Hepatocyte (in vitro differentiated cells): ENCODE data around the gene TOX2. TPM values are rescaled to one million over a fixed set of nuclear protein-coding genes. Genes with fewer than 3 reads are reported as not detected.

Experiments
- DNase-seq: peaks from one replicate; pipeline ENCODE4 v3.0.0-alpha.2; 2016; ENCODE audit warnings: low spot score
- H2AFZ ChIP-seq: fragments of 200-600 bp; sonication (generic); 2 replicates; pipeline ENCODE4 v1.6.0; 2016; ENCODE audit warnings: antibody characterized with exemption, mild to moderate bottlenecking
- H3K27ac ChIP-seq: fragments of 200-600 bp; sonication (generic); 2 replicates; pipeline ENCODE4 v1.5.1; 2016; ENCODE audit warnings: mild to moderate bottlenecking
- H3K27me3 ChIP-seq: fragments of 200-600 bp; sonication (generic); 2 replicates; pipeline ENCODE4 v1.6.1; 2016
- H3K36me3 ChIP-seq: fragments of 200-600 bp; sonication (generic); replicated peaks from 2 replicates; pipeline ENCODE4 v1.5.1; 2016; ENCODE audit warnings: low read depth; ENCODE audit not compliant: insufficient read depth
- H3K4me1 ChIP-seq: fragments of 200-600 bp; sonication (generic); 2 replicates; pipeline ENCODE4 v1.5.1; 2016; ENCODE audit warnings: mild to moderate bottlenecking, moderate library complexity; ENCODE audit not compliant: insufficient read depth
- H3K4me2 ChIP-seq: fragments of 200-600 bp; sonication (generic); 2 replicates; pipeline ENCODE4 v1.6.0; 2016
- H3K4me3 ChIP-seq: fragments of 200-600 bp; sonication (generic); 2 replicates; pipeline ENCODE4 v1.5.1; 2016; ENCODE audit warnings: mild to moderate bottlenecking
- H3K79me2 ChIP-seq: fragments of 200-600 bp; sonication (generic); 2 replicates; pipeline ENCODE4 v1.6.0; 2017; ENCODE audit warnings: mild to moderate bottlenecking
- H3K9me2 ChIP-seq: fragments of 200-600 bp; sonication (generic); replicated peaks from 2 replicates; pipeline ENCODE4 v1.6.0; 2017; ENCODE audit warnings: mild to moderate bottlenecking; ENCODE audit not compliant: insufficient read depth
- H3K9me3 ChIP-seq: fragments of 200-600 bp; sonication (generic); 2 replicates; pipeline ENCODE4 v1.5.1; 2016; ENCODE audit warnings: low read depth, mild to moderate bottlenecking
- H4K20me1 ChIP-seq: fragments of 200-600 bp; sonication (generic); 2 replicates; pipeline ENCODE4 v1.6.0; 2016; ENCODE audit warnings: mild to moderate bottlenecking; ENCODE audit not compliant: insufficient read depth, poor library complexity, severe bottlenecking
- EZH2 ChIP-seq: fragments of 200-600 bp; sonication (generic); IDR thresholded peaks from 2 replicates; pipeline ENCODE4 v1.6.1; 2016; ENCODE audit warnings: antibody characterized with exemption, mild to moderate bottlenecking, borderline replicate concordance
- EZH2phosphoT487 ChIP-seq: fragments of 200-600 bp; sonication (generic); IDR thresholded peaks from one replicate; pipeline ENCODE4 v1.6.1; 2018; ENCODE audit warnings: antibody characterized with exemption, mild to moderate bottlenecking, low read depth, moderate library complexity; ENCODE audit not compliant: unreplicated experiment, severe bottlenecking
- WGBS: methylation state at CpG from one replicate; pipeline ENCODE4 v1.1.6; 2016; ENCODE audit warnings: low lambda C conversion rate; ENCODE audit errors: missing lambda C conversion rate; 5-methylcytosine and 5-hydroxymethylcytosine counted together
- polyA plus RNA-seq: library from polyadenylated mRNA; unstranded; fragments of >200 nt; fragmentation: Nextera tagmentation; extraction: Ambion mirVana; gene quantifications from 2 replicates; pipeline ENCODE4 v1.2.1, GENCODE V29; 2016
- total RNA-seq: library from RNA; depleted of rRNA; stranded (reverse); fragments of >200 nt; gene quantifications from 2 replicates; pipeline ENCODE4 v1.2.3, GENCODE V29; 2014
- TF ChIP-seq, protein P1 (sequence below): fragments of 200-600 bp; sonication (generic); IDR thresholded peaks from 2 replicates; pipeline ENCODE4 v1.5.1; 2016; ENCODE audit warnings: antibody characterized with exemption, mild to moderate bottlenecking; ENCODE audit not compliant: poor library complexity

Gene TOX2
- total and polyA plus RNA-seq, 2 experiments from 2014 or later: 0.87 to 12.1 TPM

DNA sequence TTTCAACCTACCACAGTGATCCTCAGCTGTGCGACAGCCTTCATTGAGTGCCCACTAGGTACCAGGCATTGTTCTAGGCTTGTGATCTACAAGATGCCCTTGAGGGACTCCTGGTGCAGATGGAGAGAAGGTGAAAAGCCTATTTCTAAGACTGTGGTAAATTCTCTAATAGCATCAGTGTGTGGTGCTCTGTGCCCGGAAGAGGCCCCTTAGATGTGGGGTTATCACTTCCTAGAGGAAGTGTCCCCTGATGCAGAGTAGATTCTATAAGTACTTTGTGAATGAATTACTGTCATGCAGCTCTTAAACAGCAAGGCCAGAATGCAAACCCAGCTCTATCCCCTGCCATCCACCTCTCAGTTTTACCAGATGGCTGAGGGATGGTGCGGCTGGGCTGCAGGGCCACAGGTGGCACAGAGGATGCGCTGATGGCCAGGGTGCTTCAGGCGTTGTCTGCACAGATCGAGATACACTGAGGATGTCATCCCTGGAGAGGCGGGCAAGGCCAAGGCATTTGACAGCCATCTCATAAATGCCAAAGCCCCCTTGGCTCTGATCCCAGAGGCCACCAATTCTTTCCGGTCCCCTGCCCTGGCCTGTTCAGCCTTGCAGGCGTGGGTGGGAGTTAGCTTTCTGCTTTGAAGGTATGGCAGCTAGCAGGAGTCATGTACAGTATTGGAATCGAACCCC, 96.7 kb downstream of the TOX2 start:
- no peaks in the 10 kb centered on the region for H3K9me2 ChIP-seq
- no peaks in the 10 kb centered on the region for H4K20me1 ChIP-seq
- H3K4me2 ChIP-seq: no peak overlapping the region
- no peak overlapping the region for H3K4me3 ChIP-seq
- H3K36me3 ChIP-seq: no peaks in the 10 kb centered on the region
- 85% methylated on average over 10 of the region's 10 CpGs for WGBS
- no peak overlapping the region for H3K27ac ChIP-seq
- H3K27me3 ChIP-seq: no peaks in the 10 kb centered on the region
- no peak for DNase-seq
- TF ChIP-seq, protein P1, sequence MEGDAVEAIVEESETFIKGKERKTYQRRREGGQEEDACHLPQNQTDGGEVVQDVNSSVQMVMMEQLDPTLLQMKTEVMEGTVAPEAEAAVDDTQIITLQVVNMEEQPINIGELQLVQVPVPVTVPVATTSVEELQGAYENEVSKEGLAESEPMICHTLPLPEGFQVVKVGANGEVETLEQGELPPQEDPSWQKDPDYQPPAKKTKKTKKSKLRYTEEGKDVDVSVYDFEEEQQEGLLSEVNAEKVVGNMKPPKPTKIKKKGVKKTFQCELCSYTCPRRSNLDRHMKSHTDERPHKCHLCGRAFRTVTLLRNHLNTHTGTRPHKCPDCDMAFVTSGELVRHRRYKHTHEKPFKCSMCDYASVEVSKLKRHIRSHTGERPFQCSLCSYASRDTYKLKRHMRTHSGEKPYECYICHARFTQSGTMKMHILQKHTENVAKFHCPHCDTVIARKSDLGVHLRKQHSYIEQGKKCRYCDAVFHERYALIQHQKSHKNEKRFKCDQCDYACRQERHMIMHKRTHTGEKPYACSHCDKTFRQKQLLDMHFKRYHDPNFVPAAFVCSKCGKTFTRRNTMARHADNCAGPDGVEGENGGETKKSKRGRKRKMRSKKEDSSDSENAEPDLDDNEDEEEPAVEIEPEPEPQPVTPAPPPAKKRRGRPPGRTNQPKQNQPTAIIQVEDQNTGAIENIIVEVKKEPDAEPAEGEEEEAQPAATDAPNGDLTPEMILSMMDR: no peak
- TF ChIP-seq EZH2phosphoT487 (no peak), EZH2 (no peak)
- H3K79me2 ChIP-seq: no peaks in the 10 kb centered on the region
- no peak overlapping the region for H2AFZ ChIP-seq
- no peaks in the 10 kb centered on the region for H3K9me3 ChIP-seq
- H3K4me1 ChIP-seq: peaks cover 7% of the 10 kb centered on the region

DNA sequence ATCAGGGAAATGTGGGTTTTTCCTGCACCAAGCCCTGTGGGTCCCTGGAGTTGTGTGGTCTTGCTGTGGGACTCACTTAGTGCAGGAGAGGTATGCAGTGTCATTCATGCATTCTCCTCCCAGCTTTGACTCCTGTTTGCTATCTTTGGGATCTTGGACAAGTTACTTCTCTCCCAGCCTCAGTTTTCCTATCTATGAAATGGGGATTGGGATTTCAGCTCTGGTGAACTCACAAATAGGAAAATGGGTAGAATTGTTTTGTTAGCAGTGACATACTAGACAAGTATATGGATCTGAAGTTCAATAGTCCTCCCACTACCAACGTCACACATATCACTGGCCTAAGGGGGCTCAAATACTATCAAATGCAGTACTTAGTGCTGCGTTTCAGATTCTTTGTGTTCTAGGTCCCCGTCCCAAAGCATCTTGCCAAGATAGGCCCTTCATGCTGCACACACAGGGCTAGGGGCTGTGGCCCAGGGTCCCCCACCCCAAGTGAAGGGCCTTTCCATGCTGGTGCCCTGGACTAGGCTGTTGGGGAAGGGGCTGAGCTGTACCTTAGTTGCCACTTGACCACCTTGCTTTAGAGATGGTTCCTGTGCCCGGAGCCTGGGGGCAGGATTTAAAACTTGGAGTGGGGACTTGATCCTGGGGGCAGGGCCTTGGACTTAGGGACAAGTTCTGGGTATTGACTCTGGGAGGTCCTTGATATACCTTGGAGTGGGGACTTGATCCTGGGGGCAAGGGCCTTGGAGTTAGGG, 98.0 kb downstream of the TOX2 start:
- TF ChIP-seq, protein P1: no peak
- no peak for TF ChIP-seq EZH2phosphoT487
- no peak for TF ChIP-seq EZH2
- Histone ChIP-seq H3K9me2 (no peaks in the 10 kb centered on the region), H3K27ac (no peak overlapping the region), H2AFZ (no peak overlapping the region), H3K4me2 (no peak overlapping the region), H3K27me3 (no peaks in the 10 kb centered on the region), H3K9me3 (no peaks in the 10 kb centered on the region), H3K4me3 (no peak overlapping the region), H4K20me1 (no peaks in the 10 kb centered on the region), H3K4me1 (peaks cover 7% of the 10 kb centered on the region), H3K79me2 (no peaks in the 10 kb centered on the region), H3K36me3 (no peaks in the 10 kb centered on the region)
- DNase-seq: no peak
- WGBS: 87% methylated on average over 4 of the region's 4 CpGs

DNA sequence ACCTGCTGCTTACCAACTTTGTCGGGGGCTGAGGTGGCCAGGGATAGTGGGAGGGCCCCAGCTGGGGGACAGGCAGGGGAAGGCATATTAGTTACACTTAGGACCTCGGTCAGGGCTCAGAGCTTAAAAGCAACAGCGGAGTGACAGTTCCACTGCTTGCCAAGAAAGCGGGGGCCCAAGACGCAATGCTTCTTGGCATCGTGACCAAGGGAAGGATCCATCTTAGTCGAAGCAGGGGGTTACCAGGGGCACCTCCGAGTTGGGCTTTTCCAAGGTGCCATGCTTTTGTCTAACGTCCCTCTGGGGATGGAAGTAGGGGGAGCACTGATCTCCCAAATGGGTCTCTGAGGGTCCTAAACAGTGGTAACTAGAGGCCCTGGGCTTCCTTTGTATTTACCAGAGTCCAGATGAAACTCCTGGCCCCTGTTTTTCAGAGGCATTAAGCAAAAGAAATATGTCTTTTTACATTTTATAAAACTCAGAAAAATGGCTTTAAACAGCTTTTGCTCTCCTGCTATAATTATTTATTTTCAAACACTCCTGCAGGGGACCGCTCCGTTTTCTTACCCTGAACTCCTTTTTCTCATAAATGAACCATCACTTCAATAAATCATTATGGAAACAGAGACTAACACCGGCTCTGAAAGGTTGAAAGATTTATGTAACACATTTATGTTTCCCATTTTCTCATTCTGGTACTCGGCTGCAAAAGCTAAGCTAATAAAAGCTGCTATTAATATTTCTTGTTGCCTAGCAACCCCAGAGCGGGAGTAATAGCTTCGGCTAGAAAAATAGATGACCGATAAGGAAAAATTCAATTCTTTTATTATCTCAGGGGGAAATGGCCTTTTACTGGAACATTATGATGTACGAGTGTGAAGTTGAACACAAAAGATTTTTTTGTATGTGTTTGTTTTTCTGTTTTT, 100.4 kb downstream of the TOX2 start:
- no peaks in the 10 kb centered on the region for H3K27me3 ChIP-seq
- peak; percentile 19 for DNase-seq
- H3K9me3 ChIP-seq: no peaks in the 10 kb centered on the region
- no peak overlapping the region for H2AFZ ChIP-seq
- no peaks in the 10 kb centered on the region for H3K79me2 ChIP-seq
- H3K9me2 ChIP-seq: no peaks in the 10 kb centered on the region
- peaks cover 11% of the 10 kb centered on the region for H3K4me1 ChIP-seq
- no peak overlapping the region for H3K4me3 ChIP-seq
- 58% methylated on average over 17 of the region's 17 CpGs for WGBS
- TF ChIP-seq EZH2 (no peak), EZH2phosphoT487 (no peak)
- TF ChIP-seq, protein P1: no peak
- no peaks in the 10 kb centered on the region for H4K20me1 ChIP-seq
- peak overlapping the region; percentile 49 for H3K4me2 ChIP-seq
- no peak overlapping the region for H3K27ac ChIP-seq
- no peaks in the 10 kb centered on the region for H3K36me3 ChIP-seq
